Testis (tissue), 3 donors: ENCODE results near the gene ZNF862. TPM values are rescaled to one million over a fixed set of nuclear protein-coding genes. Genes with fewer than 3 reads are reported as not detected.

ENCODE experiments used
- DNase-seq: peaks from one replicate; pipeline ENCODE4 v3.0.0-alpha.2; 2019
- H3K27ac ChIP-seq, 2 donors: fragments of 200-600 bp; sonication (generic); one replicate each; pipeline ENCODE4 v1.5.1; 2019
- H3K27me3 ChIP-seq: fragments of 200-600 bp; sonication (generic); one replicate; pipeline ENCODE4 v1.5.1; 2019
- H3K36me3 ChIP-seq: fragments of 200-600 bp; sonication (generic); one replicate; pipeline ENCODE4 v1.5.1; 2017; ENCODE audit warnings: low read depth; ENCODE audit errors: missing control alignments
- H3K4me1 ChIP-seq: fragments of 200-600 bp; sonication (generic); one replicate; pipeline ENCODE4 v1.5.1; 2019
- H3K4me3 ChIP-seq, 2 donors: fragments of 200-600 bp; sonication (generic); one replicate each; pipeline ENCODE4 v1.5.1; 2017 to 2019
- H3K9me3 ChIP-seq: fragments of 200-600 bp; sonication (generic); one replicate; pipeline ENCODE4 v1.5.1; 2017
- POLR2A ChIP-seq: fragments of 450-650 bp; IDR thresholded peaks from one replicate; pipeline ENCODE4 v1.6.1; 2017; ENCODE audit warnings: antibody characterized with exemption, mild to moderate bottlenecking, moderate library complexity
- WGBS, 2 donors: methylation state at CpG; one replicate each; pipeline ENCODE4 v1.1.5; 2018; 5-methylcytosine and 5-hydroxymethylcytosine counted together
- intact Hi-C: fragments of 100-400 bp; cut with DNase I; formaldehyde crosslinking; loops from one replicate; pipeline ENCODE4 v1.15.1; 2023; ENCODE audit warnings: low total_unique reads
- polyA plus RNA-seq: library from polyadenylated mRNA; stranded (reverse); fragments of 350-450 nt; fragmentation: Illumina TruSeq; extraction: RNeasy Lipid Tissue Mini Kit (QIAGEN cat#74804); gene quantifications from one replicate; pipeline ENCODE4 v1.2.3, GENCODE V29; 2014; ENCODE audit warnings: low read depth, low replicate concordance; ENCODE audit not compliant: insufficient read depth
- total RNA-seq, 2 donors: library from RNA; depleted of rRNA; stranded (reverse); fragments of >200 nt; gene quantifications; one replicate each; pipeline ENCODE4 v1.2.3, GENCODE V29; 2016
- TF ChIP-seq, protein P1 (sequence below), 3 experiments: fragments of 450-650 bp in 2 of 3; fragments of 200-600 bp in 1 of 3; sonication (generic) in 1 of 3; IDR thresholded peaks; one replicate each; pipeline ENCODE4 v1.5.1; 2016 to 2019; ENCODE audit warnings: antibody characterized with exemption in 3 of 3, mild to moderate bottlenecking in 2 of 3, moderate library complexity in 1 of 3

Gene ZNF862
- total and polyA plus RNA-seq, 3 donors from 2014 or later, result 12.8 to 24.5 (median 21.6) TPM

GRCh38 chr7:149869867-149870266 lies 31.7 kb downstream of the ZNF862 start:
- no peaks in the 10 kb centered on the region for H3K27me3 ChIP-seq
- TF ChIP-seq, protein P1, sequence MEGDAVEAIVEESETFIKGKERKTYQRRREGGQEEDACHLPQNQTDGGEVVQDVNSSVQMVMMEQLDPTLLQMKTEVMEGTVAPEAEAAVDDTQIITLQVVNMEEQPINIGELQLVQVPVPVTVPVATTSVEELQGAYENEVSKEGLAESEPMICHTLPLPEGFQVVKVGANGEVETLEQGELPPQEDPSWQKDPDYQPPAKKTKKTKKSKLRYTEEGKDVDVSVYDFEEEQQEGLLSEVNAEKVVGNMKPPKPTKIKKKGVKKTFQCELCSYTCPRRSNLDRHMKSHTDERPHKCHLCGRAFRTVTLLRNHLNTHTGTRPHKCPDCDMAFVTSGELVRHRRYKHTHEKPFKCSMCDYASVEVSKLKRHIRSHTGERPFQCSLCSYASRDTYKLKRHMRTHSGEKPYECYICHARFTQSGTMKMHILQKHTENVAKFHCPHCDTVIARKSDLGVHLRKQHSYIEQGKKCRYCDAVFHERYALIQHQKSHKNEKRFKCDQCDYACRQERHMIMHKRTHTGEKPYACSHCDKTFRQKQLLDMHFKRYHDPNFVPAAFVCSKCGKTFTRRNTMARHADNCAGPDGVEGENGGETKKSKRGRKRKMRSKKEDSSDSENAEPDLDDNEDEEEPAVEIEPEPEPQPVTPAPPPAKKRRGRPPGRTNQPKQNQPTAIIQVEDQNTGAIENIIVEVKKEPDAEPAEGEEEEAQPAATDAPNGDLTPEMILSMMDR (IDR thresholded peaks at IDR 0.05), result no peak
- TF ChIP-seq POLR2A, result no peak
- WGBS, 2 donors, result 68 to 85% methylated on average over 6 of the region's 6 CpGs
- no peak overlapping the region for H3K4me3 ChIP-seq
- peaks cover 4% of the 10 kb centered on the region for H3K4me1 ChIP-seq
- H3K36me3 ChIP-seq, result no peaks in the 10 kb centered on the region
- no peak overlapping the region for H3K27ac ChIP-seq
- DNase-seq, result peak; percentile 2
- intact Hi-C loops, result no loop called here
- H3K9me3 ChIP-seq, result no peaks in the 10 kb centered on the region

DNA sequence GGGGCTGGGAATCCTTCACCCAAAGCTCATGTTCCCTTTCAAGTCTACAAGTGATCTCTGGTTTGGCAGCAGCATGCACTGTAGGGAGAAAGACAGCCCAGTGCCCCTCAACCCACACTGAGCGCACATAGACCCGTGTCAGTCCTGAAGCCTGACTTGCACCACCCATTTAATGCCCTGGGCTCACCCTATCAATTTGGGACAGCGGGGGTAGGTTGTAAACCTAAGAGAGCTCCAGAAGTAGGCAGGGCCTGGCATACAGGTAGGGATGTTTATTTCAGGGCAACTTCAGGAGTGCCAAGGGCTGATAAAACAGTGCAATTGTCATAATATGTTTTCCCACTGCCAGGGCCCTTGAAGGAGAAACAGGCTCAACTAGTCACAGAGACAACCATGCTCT lies 32.1 kb downstream of the ZNF862 start:
- Histone ChIP-seq H3K27me3 (no peaks in the 10 kb centered on the region), H3K4me1 (peaks cover 4% of the 10 kb centered on the region), H3K36me3 (no peaks in the 10 kb centered on the region), H3K4me3 (no peak overlapping the region), H3K9me3 (no peaks in the 10 kb centered on the region), H3K27ac (no peak overlapping the region)
- TF ChIP-seq POLR2A, result no peak
- TF ChIP-seq, protein P1 (IDR thresholded peaks at IDR 0.05), result no peak
- DNase-seq, result peak; percentile 6
- intact Hi-C loops, result no loop called here
- 93 to 100% methylated on average over 2 to 3 of the region's 3 CpGs for WGBS, 2 donors

DNA sequence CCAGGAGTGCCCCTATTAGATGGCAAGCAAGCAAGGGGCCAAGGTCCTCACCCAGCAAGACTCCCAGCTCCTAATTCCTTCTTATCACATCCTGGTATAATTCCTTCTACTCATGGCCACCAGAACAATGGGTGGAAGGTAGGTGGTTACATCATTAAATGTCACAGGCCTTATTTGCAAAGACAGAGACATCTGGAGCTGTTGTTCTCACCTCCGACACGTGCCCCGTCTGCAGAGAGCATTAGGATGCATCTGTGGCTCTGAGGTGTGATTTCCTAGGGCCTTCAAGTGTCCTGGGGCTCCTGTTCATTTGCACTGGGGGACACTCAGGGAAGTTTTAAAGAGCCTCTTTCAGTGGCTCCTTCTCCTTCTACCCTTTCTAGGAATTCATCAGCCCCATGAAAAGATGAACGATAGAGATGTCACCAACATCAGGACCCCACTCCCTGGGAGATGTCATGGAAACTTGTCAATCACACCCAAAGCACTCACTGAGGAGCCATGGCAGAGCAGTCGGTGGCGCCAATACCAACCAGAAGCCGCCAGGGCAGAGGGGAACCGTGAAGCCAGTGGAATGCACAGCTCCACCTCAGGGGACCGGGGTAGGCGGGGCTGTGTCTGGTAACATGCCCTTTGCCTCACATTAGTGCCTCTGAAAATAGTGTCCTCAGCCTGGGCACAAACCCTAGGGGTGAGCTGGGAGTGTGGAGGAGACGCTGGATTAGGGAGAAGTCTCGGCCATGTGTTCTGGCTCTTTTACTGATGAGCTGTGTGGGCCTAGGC lies 32.7 kb downstream of the ZNF862 start:
- intact Hi-C loops, result no loop called here
- no peaks in the 10 kb centered on the region for H3K36me3 ChIP-seq
- DNase-seq, result peak; percentile 12
- no peaks in the 10 kb centered on the region for H3K9me3 ChIP-seq
- H3K4me1 ChIP-seq, result peaks cover 4% of the 10 kb centered on the region
- no peak overlapping the region for H3K4me3 ChIP-seq
- H3K27me3 ChIP-seq, result no peaks in the 10 kb centered on the region
- no peak overlapping the region for H3K27ac ChIP-seq
- no peak for TF ChIP-seq POLR2A
- TF ChIP-seq, protein P1 (IDR thresholded peaks at IDR 0.05), result no peak
- 90 to 94% methylated on average over 9 to 12 of the region's 12 CpGs for WGBS, 2 donors

- H3K4me3 ChIP-seq, result no peak overlapping the region
- H3K9me3 ChIP-seq, result no peaks in the 10 kb centered on the region
- no peak for TF ChIP-seq POLR2A
- TF ChIP-seq, protein P1 (IDR thresholded peaks at IDR 0.05), result no peak
- 100% methylated on average over 1 of the region's 1 CpG for WGBS, 2 donors
- intact Hi-C loops, result no loop called here
- no peaks in the 10 kb centered on the region for H3K36me3 ChIP-seq
- H3K27ac ChIP-seq, result no peak overlapping the region
- peaks cover 4% of the 10 kb centered on the region for H3K4me1 ChIP-seq
- H3K27me3 ChIP-seq, result no peaks in the 10 kb centered on the region
- peak; percentile 6 for DNase-seq
Observed at GRCh38 chr7:149871576-149871975, 33.4 kb downstream of the ZNF862 start.
